GM18870 (cell line): ENCODE results near the gene NUBPL.
"Not testable (repeated sequence)": the region's sequence is repeated elsewhere in the genome, so short reads cannot be mapped to it uniquely, and the experiment has no call there.

Experiments used
- ATAC-seq: cut with Tn5 transposase; IDR thresholded peaks from one replicate; pipeline ENCODE4 v1.9.1; 2021; ENCODE audit warnings: moderate library complexity; ENCODE audit not compliant: unreplicated experiment

The NUBPL gene

GRCh38 chr14:31672709-31673108 is 111.5 kb downstream of the NUBPL start:
- no peak for ATAC-seq

DNA sequence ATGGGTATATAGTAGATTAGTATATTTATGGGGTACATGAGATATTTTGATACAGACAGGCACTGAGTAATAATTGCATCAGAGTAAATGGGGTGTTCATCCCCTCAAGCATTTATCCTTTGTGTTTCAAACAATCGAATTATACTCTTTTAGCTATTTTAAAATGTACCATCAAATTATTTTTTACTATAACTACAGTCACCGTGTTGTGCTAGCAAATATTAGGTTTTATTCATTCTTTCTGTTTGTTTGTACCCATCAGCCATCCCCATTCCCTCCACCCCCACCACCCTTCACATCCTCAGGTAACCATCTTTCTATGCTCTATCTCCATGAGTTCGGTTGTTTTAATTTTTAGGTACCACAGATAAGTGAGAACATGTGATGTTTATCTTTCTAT is 115.8 kb downstream of the NUBPL start:
- ATAC-seq, result no peak

DNA sequence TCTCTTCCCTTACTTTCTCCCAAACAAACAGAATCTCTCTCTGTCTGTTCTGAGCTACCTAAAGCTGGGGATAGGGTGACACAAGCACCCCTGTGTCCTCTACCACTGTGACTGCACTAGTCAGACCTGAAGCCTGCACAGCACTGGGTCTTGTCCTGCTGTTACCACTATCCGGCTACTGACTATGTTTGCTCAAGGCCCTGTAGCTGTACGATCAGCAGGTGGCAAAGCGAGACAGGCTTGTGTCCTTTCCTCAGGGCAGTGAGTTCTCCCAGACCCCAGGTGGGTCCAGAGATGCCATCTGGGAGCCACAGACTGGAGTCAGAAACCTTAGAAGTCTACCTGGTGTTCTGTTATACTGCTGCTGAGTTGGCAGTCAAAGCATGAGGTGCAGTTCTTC is 116.4 kb downstream of the NUBPL start:
- no peak for ATAC-seq

DNA sequence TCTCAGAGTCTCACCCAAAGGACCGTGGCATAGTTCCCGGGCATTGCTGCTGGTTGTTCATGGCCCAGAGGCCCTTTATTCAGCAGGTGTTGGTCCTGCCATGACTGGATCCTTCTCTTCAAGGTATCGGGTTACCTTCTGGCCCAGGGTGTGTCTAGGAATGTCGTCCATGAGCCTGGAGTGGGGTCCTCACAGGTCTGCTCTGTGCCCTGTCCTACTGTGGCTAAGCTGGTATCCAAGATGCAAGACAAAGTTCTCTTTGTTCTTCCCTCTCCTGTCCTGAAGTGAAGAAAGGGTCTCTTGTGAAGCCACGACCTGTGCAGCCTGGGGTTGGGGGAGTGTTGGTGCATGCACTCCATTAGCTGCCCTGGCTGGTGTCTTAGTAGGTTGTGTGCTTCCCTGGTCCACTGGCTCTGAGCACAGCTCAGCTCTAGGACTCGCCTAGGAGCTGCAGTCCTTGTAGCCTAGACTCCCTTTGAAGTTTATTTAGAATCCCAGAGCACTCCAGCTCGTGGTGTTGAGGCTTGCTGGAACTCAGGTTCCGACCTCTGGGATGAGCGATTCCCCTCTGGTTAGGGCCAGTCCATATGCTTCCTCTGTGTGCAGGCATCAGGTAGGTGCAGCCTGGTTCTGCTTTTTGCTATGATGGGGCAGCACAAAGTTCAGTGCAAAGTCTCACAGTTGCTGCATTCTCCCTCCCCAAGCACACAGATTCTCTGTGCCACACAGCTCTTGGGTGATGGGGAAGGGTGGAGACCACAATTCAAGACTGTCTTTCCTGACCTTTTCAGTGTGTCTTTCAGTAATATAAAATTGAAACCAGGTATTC is 117.4 kb downstream of the NUBPL start:
- ATAC-seq, result no peak

DNA sequence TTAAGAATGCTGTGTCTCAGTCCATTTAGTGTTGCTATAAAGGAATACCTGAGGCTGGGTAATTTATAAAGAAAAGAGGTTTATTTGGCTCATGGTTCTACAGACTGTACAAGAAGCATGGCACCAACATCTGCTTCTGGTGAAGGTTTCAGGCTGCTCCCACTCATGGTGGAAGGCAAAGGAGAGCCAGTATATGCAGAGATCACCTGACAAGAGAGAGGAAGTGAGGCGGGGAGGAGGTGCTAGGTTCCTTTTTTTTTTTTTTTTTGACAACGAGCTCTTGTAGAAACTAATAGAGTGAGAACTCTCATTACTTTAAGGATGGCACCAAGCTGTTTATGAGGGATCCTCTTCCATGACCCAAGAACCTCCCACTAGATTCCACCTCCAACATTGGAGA is 121.6 kb downstream of the NUBPL start:
- ATAC-seq, result no peak

DNA sequence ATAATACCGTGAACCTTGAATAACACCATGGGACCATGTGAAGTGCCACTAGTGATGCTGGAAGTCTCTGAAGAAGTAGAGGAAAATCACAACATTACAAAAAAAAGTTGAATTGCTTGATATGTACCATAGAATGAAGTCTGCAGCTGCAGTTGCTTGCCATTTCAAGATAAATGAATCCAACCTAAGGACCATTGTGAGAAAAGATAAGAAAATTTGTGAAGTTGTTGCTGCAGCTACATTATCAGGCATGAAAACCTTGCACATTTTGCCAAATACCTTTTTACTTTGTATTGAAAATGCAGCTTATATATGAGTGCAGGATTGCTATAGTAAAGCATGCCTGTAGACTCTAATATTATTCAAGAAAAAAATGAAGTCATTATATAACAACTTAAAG is 126.5 kb downstream of the NUBPL start:
- ATAC-seq, result no peak

DNA sequence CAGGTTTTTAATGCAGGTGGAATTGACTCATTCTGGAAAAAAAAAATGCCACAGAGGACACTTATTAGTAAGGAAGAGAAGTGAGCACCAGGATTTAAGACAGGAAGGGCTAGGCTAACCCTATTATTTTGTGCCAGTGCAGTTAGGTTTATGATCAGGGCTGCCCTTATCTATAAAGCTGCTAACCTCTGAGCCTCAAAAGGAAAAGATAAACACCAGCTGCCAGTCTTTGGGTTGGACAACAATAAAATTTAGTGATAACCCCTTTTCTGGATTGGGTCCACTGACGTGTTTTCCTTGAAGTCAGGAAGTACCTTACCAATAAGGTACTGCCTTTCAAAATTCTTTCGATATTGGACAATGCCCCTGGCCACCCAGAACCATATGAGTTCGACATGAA is 128.9 kb downstream of the NUBPL start:
- no peak for ATAC-seq

DNA sequence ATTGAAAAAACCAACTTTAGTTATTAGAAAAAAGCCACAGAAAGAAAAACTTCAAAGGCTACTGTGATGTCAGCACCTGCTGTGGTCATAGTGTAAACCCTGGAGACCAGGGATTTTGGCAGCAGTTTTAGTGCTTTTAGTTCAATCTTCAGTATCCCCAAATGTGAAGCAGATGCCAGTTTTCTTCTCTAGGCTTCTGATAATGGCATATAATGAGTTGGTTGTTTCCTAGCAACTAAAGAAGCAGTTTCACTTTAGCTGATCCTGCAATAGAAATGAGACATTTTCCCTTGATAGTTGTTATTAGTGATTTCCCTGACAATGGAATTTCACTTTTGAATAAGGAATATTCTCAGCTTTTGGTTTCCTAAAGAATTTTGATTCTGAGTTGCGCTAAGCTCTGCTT is 131.2 kb downstream of the NUBPL start:
- ATAC-seq, result no peak

GRCh38 chr14:31696378-31696777 is 135.2 kb downstream of the NUBPL start:
- ATAC-seq, result no peak

DNA sequence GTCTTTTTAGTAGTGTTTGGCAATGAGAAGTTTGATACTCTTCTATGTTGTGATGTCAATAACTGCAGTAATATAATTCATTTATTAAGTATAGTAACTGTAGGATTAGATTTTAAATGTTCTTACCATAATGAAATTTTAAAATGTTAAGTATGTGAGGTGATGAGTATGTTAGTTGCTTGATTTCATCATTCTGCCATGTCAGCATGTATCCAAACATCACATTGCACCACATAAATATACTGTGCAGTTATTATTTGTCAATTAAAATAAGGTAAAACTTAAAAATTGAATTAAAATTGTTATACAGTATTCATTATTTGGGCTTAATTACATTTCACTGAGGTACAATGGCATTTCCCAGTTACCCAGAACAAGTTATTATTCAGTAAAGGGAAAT is 138.6 kb downstream of the NUBPL start:
- ATAC-seq, result no peak

DNA sequence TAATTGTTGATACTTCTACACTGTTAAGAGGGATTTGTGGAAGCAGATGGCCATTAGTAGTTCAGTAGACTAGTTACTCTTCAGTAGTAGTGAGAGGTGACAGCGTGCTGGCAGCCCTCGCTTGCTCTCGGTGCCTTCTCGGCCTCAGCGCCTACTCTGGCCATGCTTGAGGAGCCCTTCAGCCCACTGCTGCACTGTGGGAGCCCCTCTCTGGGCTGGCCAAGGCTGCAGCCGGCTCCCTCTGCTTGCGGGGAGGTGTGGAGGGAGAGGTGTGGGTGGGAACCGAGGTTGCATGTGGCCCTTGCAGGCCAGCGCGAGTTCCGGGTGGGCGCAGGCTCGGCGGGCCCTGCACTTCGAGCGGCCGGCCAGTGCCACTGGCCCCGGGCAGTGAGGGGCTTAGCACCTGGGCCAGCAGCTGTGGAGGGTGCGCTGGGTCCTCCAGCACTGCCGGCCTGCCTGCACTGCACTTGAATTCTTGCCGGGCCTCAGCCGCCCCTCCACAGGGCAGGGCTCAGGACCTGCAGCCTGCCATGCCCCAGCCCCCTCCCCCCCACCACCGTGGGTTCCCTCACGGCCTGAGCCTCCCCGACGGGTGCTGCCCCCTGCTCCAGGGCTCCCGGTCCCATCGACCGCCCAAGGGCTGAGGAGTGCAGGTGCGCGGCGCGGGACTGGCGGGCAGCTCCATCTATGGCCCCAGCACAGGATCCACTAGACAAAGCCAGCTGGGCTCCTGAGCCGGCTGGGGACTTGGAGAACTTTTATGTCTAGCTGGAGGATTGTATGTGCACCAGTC is 139.3 kb downstream of the NUBPL start:
- ATAC-seq, result no peak

- ATAC-seq, result no peak
Observed at GRCh38 chr14:31702130-31702529, 140.9 kb downstream of the NUBPL start.

DNA sequence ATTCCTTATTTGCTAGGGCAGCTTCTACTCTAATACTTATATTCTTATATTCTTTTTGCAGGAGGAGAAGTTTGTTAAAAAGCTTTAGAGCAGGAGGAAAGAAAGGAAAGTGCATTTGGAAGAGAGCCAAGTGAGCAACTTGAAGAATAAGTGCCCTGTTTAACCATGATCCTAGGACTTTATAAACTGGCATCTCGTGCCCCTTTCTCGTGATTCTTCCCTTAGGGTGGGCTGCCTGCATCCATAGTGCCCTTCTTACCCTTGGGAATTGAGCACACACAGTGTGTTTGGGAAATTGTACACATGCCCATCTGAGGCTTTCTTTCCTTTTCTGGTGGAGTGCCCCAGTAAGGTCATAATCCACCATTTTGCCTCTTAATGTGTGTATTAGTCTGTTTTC is 141.9 kb downstream of the NUBPL start:
- no peak for ATAC-seq

DNA sequence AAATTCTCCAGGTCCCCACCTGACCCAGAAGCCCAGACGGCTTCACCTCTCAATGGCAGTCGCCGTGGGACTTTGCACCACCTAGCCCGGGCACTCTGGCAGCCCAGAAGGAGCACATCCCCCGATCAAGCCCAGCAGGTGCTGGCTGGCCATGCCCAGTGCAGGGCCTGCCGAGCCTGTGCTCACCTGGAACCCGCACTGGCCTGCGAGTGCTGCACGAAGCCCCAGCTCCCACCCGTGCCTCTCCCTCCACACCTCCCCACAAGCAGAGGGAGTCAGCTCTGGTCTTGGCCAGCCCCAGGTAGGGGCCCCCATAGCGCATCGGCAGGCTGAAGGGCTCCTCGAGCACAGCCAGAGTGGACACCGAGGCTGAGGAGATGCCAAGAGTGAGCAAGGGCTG is 144.5 kb downstream of the NUBPL start:
- no peak for ATAC-seq

GRCh38 chr14:31708661-31709060 is 147.5 kb downstream of the NUBPL start:
- ATAC-seq, result not testable (repeated sequence)

DNA sequence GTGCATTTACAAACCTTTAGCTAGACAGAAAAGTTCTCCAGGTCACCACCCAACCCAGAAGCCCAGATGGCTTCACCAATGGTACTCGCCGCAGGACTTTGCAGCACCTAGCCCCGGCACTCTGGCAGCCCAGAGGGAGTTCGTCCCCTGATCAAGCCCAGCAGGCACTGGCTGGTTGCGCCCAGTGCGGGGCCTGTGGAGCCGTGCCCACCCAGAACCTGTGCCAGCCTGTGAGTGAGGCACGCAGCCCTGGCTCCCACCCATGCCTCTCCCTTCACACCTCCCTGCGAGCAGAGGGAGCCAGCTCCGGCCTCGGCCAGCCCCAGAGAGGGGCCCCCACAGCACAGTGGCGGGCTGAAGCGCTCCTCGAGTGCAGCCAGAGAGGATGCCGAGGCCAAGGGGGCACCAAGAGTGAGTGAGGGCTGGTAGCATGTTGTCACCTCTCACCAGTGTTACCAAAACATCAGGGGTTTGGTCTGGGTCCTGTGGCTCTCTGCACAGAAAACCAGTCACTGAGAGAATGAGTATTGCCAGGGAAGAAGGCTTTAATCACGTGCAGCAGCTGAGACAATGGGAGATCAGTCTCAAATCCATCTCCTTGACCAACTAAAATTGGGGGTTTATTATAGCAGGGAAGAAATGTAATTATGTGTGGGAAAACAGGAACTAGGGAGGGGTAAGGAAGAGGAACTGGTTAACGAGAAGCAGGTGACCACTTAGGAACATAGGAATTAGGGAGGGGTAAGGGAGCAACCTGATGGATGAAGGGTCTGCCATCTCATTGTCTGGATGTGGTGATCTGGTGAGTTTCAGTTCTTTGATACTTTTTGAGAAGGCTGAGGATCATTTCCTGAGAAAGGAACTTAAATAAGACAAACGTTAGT is 151.3 kb downstream of the NUBPL start:
- ATAC-seq, result no peak

- no peak for ATAC-seq
Observed at GRCh38 chr14:31716208-31716607, 155.0 kb downstream of the NUBPL start.

- no peak for ATAC-seq
Observed at GRCh38 chr14:31717294-31718085, 156.3 kb downstream of the NUBPL start.

- no peak for ATAC-seq
Observed at GRCh38 chr14:31718585-31718984, 157.4 kb downstream of the NUBPL start.

- no peak for ATAC-seq
Observed at GRCh38 chr14:31718985-31719384, 157.8 kb downstream of the NUBPL start.

GRCh38 chr14:31726337-31726736 is 165.1 kb downstream of the NUBPL start:
- ATAC-seq, result no peak
